IMR-90 (cell line): ENCODE results near the gene MARCHF3. TPM values are rescaled to one million over a fixed set of nuclear protein-coding genes. Genes with fewer than 3 reads are reported as not detected.

Experiments
- ATAC-seq: fragments of 200-7000 bp; cut with Tn5 transposase; 2 replicates; pipeline ENCODE4 v1.9.1; 2020; ENCODE audit warnings: low read depth, mild to moderate bottlenecking, moderate library complexity
- BruUV-seq: library from RNA; stranded (reverse); fragments of 400-500 nt; replicated peaks from 2 replicates; lab custom pipeline; 2021; lab: Mats Ljungman, UMichigan
- CTCF ChIA-PET: fragments of 300-600 bp; formaldehyde crosslinking; extraction: SDS; loops from one replicate; lab custom pipeline; 2021; ENCODE audit warnings: antibody characterized with exemption; lab: Yijun Ruan, JAX
- POLR2A ChIA-PET: fragments of 300-600 bp; sonication (Branson Sonifier 250); formaldehyde crosslinking; loops from one replicate; lab custom pipeline; 2022; ENCODE audit warnings: antibody characterized with exemption; ENCODE audit not compliant: unreplicated experiment; lab: Charles Lee
- DNase-seq: peaks from one replicate; pipeline ENCODE4 v3.0.0; 2013
- H2AFZ ChIP-seq: replicated peaks from 2 replicates; pipeline ENCODE3; 2013; ENCODE audit warnings: low read length, mild to moderate bottlenecking; ENCODE audit not compliant: poor library complexity
- H2AK5ac ChIP-seq: 2 replicates; pipeline ENCODE4 v1.6.1; 2013; ENCODE audit warnings: low read depth, low read length, inconsistent platforms
- H2AK9ac ChIP-seq: replicated peaks from 2 replicates; pipeline ENCODE3; 2013; ENCODE audit warnings: mild to moderate bottlenecking, low read depth, low read length, moderate library complexity; ENCODE audit not compliant: poor library complexity
- H2BK120ac ChIP-seq: 2 replicates; pipeline ENCODE4 v1.6.1; 2013; ENCODE audit warnings: low read depth, low read length, inconsistent platforms
- H2BK15ac ChIP-seq: 3 replicates; pipeline ENCODE4 v1.6.1; 2013; ENCODE audit warnings: low read depth, low read length, inconsistent platforms
- H2BK20ac ChIP-seq: 2 replicates; pipeline ENCODE4 v1.6.1; 2013; ENCODE audit warnings: low read depth, mild to moderate bottlenecking, inconsistent platforms, low read length, moderate library complexity
- H2BK5ac ChIP-seq: 2 replicates; pipeline ENCODE4 v1.6.1; 2013; ENCODE audit warnings: mild to moderate bottlenecking, low read depth, low read length, inconsistent platforms; ENCODE audit not compliant: poor library complexity, severe bottlenecking
- H3K14ac ChIP-seq: replicated peaks from 2 replicates; pipeline ENCODE4 v1.6.1; 2013; ENCODE audit warnings: low read depth, low read length, inconsistent platforms
- H3K18ac ChIP-seq: 2 replicates; pipeline ENCODE4 v1.6.1; 2013; ENCODE audit warnings: low read depth, low read length, control low read depth
- H3K23ac ChIP-seq: 2 replicates; pipeline ENCODE4 v1.6.1; 2013; ENCODE audit warnings: low read depth, low read length, inconsistent platforms
- H3K27ac ChIP-seq: 2 replicates; pipeline ENCODE4 v1.5.1; 2013; ENCODE audit warnings: mild to moderate bottlenecking, control low read depth, low read length; ENCODE audit not compliant: insufficient read depth
- H3K27me3 ChIP-seq: 2 replicates; pipeline ENCODE4 v1.6.1; 2013; ENCODE audit warnings: low read length; ENCODE audit not compliant: control insufficient read depth, insufficient read depth
- H3K36me3 ChIP-seq: 2 replicates; pipeline ENCODE4 v1.6.1; 2013; ENCODE audit warnings: low read length, mixed read lengths; ENCODE audit not compliant: control insufficient read depth, insufficient read depth
- H3K4ac ChIP-seq: 2 replicates; pipeline ENCODE4 v1.6.1; 2013; ENCODE audit warnings: low read depth, low read length, inconsistent platforms
- H3K4me1 ChIP-seq: 2 replicates; pipeline ENCODE4 v1.6.1; 2013; ENCODE audit warnings: low read length, mixed read lengths; ENCODE audit not compliant: control insufficient read depth, insufficient read depth
- H3K4me2 ChIP-seq: 2 replicates; pipeline ENCODE4 v1.6.1; 2013; ENCODE audit warnings: low read depth, mild to moderate bottlenecking, control low read depth, low read length, moderate library complexity
- H3K4me3 ChIP-seq: 2 replicates; pipeline ENCODE4 v1.5.1; 2013; ENCODE audit warnings: low read depth, mild to moderate bottlenecking, control low read depth, low read length, moderate library complexity; ENCODE audit not compliant: insufficient read depth
- H3K56ac ChIP-seq: 2 replicates; pipeline ENCODE4 v1.6.1; 2013; ENCODE audit warnings: low read length, inconsistent platforms; ENCODE audit not compliant: insufficient read depth; ENCODE audit errors: extremely low read depth
- H3K79me1 ChIP-seq, 2 experiments: 2 replicates each; pipeline ENCODE4 v1.6.1; 2013; ENCODE audit warnings: low read length in 2 of 2, inconsistent platforms in 1 of 2, low read depth in 1 of 2
- H3K9ac ChIP-seq: 2 replicates; pipeline ENCODE4 v1.6.1; 2013; ENCODE audit warnings: low read depth, low read length, control low read depth
- H3K9me1 ChIP-seq: 2 replicates; pipeline ENCODE4 v1.6.1; 2013; ENCODE audit warnings: low read length, inconsistent platforms; ENCODE audit not compliant: insufficient read depth
- H3K9me3 ChIP-seq: 2 replicates; pipeline ENCODE4 v1.6.1; 2013; ENCODE audit warnings: low read length; ENCODE audit not compliant: control insufficient read depth, insufficient read depth
- H4K20me1 ChIP-seq: 2 replicates; pipeline ENCODE4 v1.6.1; 2013; ENCODE audit warnings: low read length, inconsistent platforms; ENCODE audit not compliant: insufficient read depth
- H4K5ac ChIP-seq: 2 replicates; pipeline ENCODE4 v1.6.1; 2013; ENCODE audit warnings: mild to moderate bottlenecking, low read depth, low read length, control low read depth
- H4K8ac ChIP-seq, 2 experiments: 2 replicates each; pipeline ENCODE4 v1.6.1; 2013; ENCODE audit warnings: low read depth in 2 of 2, low read length in 2 of 2, control low read depth in 1 of 2, inconsistent platforms in 1 of 2
- H4K91ac ChIP-seq: 2 replicates; pipeline ENCODE4 v1.6.1; 2013; ENCODE audit warnings: low read depth, low read length, inconsistent platforms; ENCODE audit not compliant: insufficient read depth
- BHLHE40 ChIP-seq: fragments of 150-350 bp; IDR thresholded peaks from 2 replicates; pipeline ENCODE4 v1.6.1; 2016; ENCODE audit warnings: mild to moderate bottlenecking, low read depth, low read length
- CEBPB ChIP-seq: IDR thresholded peaks from 2 replicates; pipeline ENCODE4 v1.6.1; 2012; ENCODE audit warnings: low read depth, low read length, improper control_type of control experiment
- CHD1 ChIP-seq: IDR thresholded peaks from 2 replicates; pipeline ENCODE4 v1.6.1; 2012; ENCODE audit warnings: low read depth, low read length, improper control_type of control experiment
- CTCF ChIP-seq: conservative IDR thresholded peaks from 2 replicates; pipeline ENCODE4 v1.5.1; 2012; ENCODE audit warnings: mild to moderate bottlenecking, low read depth, low read length, improper control_type of control experiment
- ELK1 ChIP-seq: fragments of 150-350 bp; IDR thresholded peaks from 2 replicates; pipeline ENCODE4 v1.6.1; 2016; ENCODE audit warnings: low read depth, mild to moderate bottlenecking, low read length, moderate library complexity, borderline replicate concordance
- FOS ChIP-seq: fragments of 150-350 bp; IDR thresholded peaks from 2 replicates; pipeline ENCODE4 v1.6.1; 2016; ENCODE audit warnings: low read depth, low read length
- MAFK ChIP-seq: IDR thresholded peaks from 2 replicates; pipeline ENCODE4 v1.6.1; 2012; ENCODE audit warnings: low read depth, low read length, improper control_type of control experiment
- MAZ ChIP-seq: IDR thresholded peaks from 2 replicates; pipeline ENCODE4 v1.6.1; 2012; ENCODE audit warnings: low read depth, mild to moderate bottlenecking, low read length, improper control_type of control experiment, moderate library complexity, borderline replicate concordance
- MXI1 ChIP-seq: IDR thresholded peaks from 2 replicates; pipeline ENCODE4 v1.6.1; 2012; ENCODE audit warnings: low read depth, mild to moderate bottlenecking, low read length, moderate library complexity, borderline replicate concordance
- NFE2L2 ChIP-seq: fragments of 150-350 bp; IDR thresholded peaks from 2 replicates; pipeline ENCODE4 v1.6.1; 2016; ENCODE audit warnings: low read depth, mild to moderate bottlenecking, low read length
- POLR2A ChIP-seq: IDR thresholded peaks from 2 replicates; pipeline ENCODE4 v1.6.1; 2012; ENCODE audit warnings: mild to moderate bottlenecking, low read depth, low read length
- RAD21 ChIP-seq: IDR thresholded peaks from 2 replicates; pipeline ENCODE4 v1.6.1; 2012; ENCODE audit warnings: low read length, improper control_type of control experiment
- RCOR1 ChIP-seq: IDR thresholded peaks from 2 replicates; pipeline ENCODE4 v1.6.1; 2012; ENCODE audit warnings: mild to moderate bottlenecking, low read length, improper control_type of control experiment; ENCODE audit not compliant: insufficient replicate concordance
- SMC3 ChIP-seq: fragments of 150-350 bp; IDR thresholded peaks from 2 replicates; pipeline ENCODE4 v1.6.1; 2016; ENCODE audit warnings: low read depth, mild to moderate bottlenecking, antibody characterized with exemption, low read length, moderate library complexity
- USF2 ChIP-seq: fragments of 150-350 bp; IDR thresholded peaks from 2 replicates; pipeline ENCODE4 v1.6.1; 2017; ENCODE audit warnings: mild to moderate bottlenecking, antibody characterized with exemption, low read length, low read depth
- WGBS, 2 experiments: methylation state at CpG; one replicate each; pipeline versions ENCODE4 v1.1.5 to v1.1.7; 2013; ENCODE audit warnings: missing lambda C conversion rate in 2 of 2; ENCODE audit not compliant: insufficient read length in 1 of 2; ENCODE audit errors: extremely low coverage in 2 of 2; 5-methylcytosine and 5-hydroxymethylcytosine counted together
- dilution Hi-C: fragments of 300-500 bp; cut with HindIII; formaldehyde crosslinking; loops from one replicate; pipeline ENCODE4 v1.14.3; 2018; ENCODE audit warnings: low sequenced_read_pairs; ENCODE audit not compliant: unreplicated experiment
- in situ Hi-C: fragments of 300-500 bp; cut with MboI; formaldehyde crosslinking; loops from 3 replicates; pipeline ENCODE4 v1.14.3; 2019; ENCODE audit warnings: low sequenced_read_pairs, inconsistent platforms, mixed read lengths
- intact Hi-C: fragments of 100-400 bp; cut with micrococcal nuclease; formaldehyde crosslinking; loops from 2 replicates; pipeline ENCODE4 v1.10.0; 2022
- polyA plus RNA-seq, 3 experiments: library from polyadenylated mRNA; depleted of rRNA; stranded (reverse); fragments of >200 nt; gene quantifications; 2 replicates each; pipeline ENCODE4 v1.2.3, GENCODE V29; 2012; ENCODE audit warnings: low replicate concordance in 1 of 3
- total RNA-seq: library from RNA; depleted of rRNA; stranded (reverse); fragments of >200 nt; gene quantifications from 2 replicates; pipeline ENCODE4 v1.2.3, GENCODE V29; 2012

Gene MARCHF3
- total and polyA plus RNA-seq, 2 of the 4 experiments (the other 2 are of a cell fraction), result 11.2 to 18.8 TPM

GRCh38 chr5:126988021-126988569 lies 42.3 kb downstream of the MARCHF3 start:
- Histone ChIP-seq H2BK20ac (no peak overlapping the region), H3K18ac (no peak overlapping the region), H3K9me1 (peaks cover 3% of the 10 kb centered on the region; the same call in 1 of the 2 replicates), H3K27me3 (no peaks in the 10 kb centered on the region), H3K4me3 (no peak overlapping the region), H2BK120ac (no peak overlapping the region), H3K9me3 (no peaks in the 10 kb centered on the region), H3K56ac (no peak overlapping the region), H2BK15ac (no peak overlapping the region), H2BK5ac (no peak overlapping the region), H4K8ac (no peak overlapping the region), H3K79me1 (peaks cover 20 to 31% of the 10 kb centered on the region in 2 experiments), H3K23ac (no peak overlapping the region), H2AK9ac (no peak overlapping the region), H3K4ac (no peak overlapping the region), H2AK5ac (no peak overlapping the region), H3K36me3 (no peaks in the 10 kb centered on the region), H3K14ac (no peak overlapping the region), H4K20me1 (no peaks in the 10 kb centered on the region; the same call in 1 of the 2 replicates), H4K5ac (no peak overlapping the region), H4K91ac (no peak overlapping the region), H3K9ac (no peak overlapping the region), H2AFZ (no peak overlapping the region), H3K27ac (no peak overlapping the region), H3K4me1 (peaks cover 2% of the 10 kb centered on the region), H3K4me2 (no peak overlapping the region)
- ChIA-PET POLR2A (no interaction called here), CTCF (no interaction called here)
- in situ Hi-C loops, result no loop called here
- DNase-seq, result no peak
- no CpG with 5 or more reads among the region's 3 CpGs for WGBS, 2 experiments
- no peak for ATAC-seq
- dilution Hi-C loops, result no loop called here
- BruUV-seq, result no TSS peak
- intact Hi-C loops, result no loop called here
- no peak for TF ChIP-seq POLR2A
- no peak for TF ChIP-seq FOS
- no peak for TF ChIP-seq MAZ
- TF ChIP-seq USF2, result no peak
- TF ChIP-seq CEBPB, result no peak
- TF ChIP-seq MXI1, result no peak
- TF ChIP-seq SMC3, result no peak
- no peak for TF ChIP-seq MAFK
- TF ChIP-seq NFE2L2, result no peak
- TF ChIP-seq ELK1, result no peak
- TF ChIP-seq RAD21, result no peak
- TF ChIP-seq BHLHE40, result no peak
- TF ChIP-seq RCOR1, result no peak
- no peak for TF ChIP-seq CHD1
- TF ChIP-seq CTCF, result no peak
